ENCODE results near the gene IL34.
"Not testable (repeated sequence)": the region's sequence is repeated elsewhere in the genome, so short reads cannot be mapped to it uniquely, and the experiment has no call there.

The IL34 gene

GRCh38 chr16:70661918-70662641, 15.7 kb downstream of the IL34 start:
- FAIRE-seq = no peak
- no peak for DNase-seq (ENCODE audit: insufficient read length)
- TF ChIP-seq POLR2AphosphoS5 (IDR thresholded peaks at IDR 0.05; ENCODE audit: low read depth, low read length) (no peak), POLR2A (IDR thresholded peaks at IDR 0.05; ENCODE audit: low read depth, low read length) (no peak), TAF1 (IDR thresholded peaks at IDR 0.05; ENCODE audit: borderline replicate concordance, low read depth, low read length) (no peak)

- FAIRE-seq (no peak), DNase-seq (ENCODE audit: insufficient read length) (no peak)
- TF ChIP-seq POLR2A (IDR thresholded peaks at IDR 0.05; ENCODE audit: low read depth, low read length) = no peak
- TF ChIP-seq TAF1 (IDR thresholded peaks at IDR 0.05; ENCODE audit: borderline replicate concordance, low read depth, low read length) = no peak
- no peak for TF ChIP-seq POLR2AphosphoS5 (IDR thresholded peaks at IDR 0.05; ENCODE audit: low read depth, low read length)
Observed at GRCh38 chr16:70662991-70663523, 16.7 kb downstream of the IL34 start.

- DNase-seq (ENCODE audit: insufficient read length) (no peak), FAIRE-seq (no peak)
- TF ChIP-seq POLR2AphosphoS5 (IDR thresholded peaks at IDR 0.05; ENCODE audit: low read depth, low read length) (no peak), POLR2A (IDR thresholded peaks at IDR 0.05; ENCODE audit: low read depth, low read length) (no peak), TAF1 (IDR thresholded peaks at IDR 0.05; ENCODE audit: borderline replicate concordance, low read depth, low read length) (no peak)
Observed at GRCh38 chr16:70663524-70664324, 17.4 kb downstream of the IL34 start.

GRCh38 chr16:70664325-70665112, 18.2 kb downstream of the IL34 start:
- no peak for FAIRE-seq
- TF ChIP-seq TAF1 (IDR thresholded peaks at IDR 0.05; ENCODE audit: borderline replicate concordance, low read depth, low read length) (no peak), POLR2AphosphoS5 (IDR thresholded peaks at IDR 0.05; ENCODE audit: low read depth, low read length) (no peak)
- no peak for DNase-seq (ENCODE audit: insufficient read length)

GRCh38 chr16:70665113-70665694, 18.8 kb downstream of the IL34 start:
- no peak for DNase-seq (ENCODE audit: insufficient read length)
- no peak for FAIRE-seq
- no peak for TF ChIP-seq POLR2AphosphoS5 (IDR thresholded peaks at IDR 0.05; ENCODE audit: low read depth, low read length)
- no peak for TF ChIP-seq POLR2A (IDR thresholded peaks at IDR 0.05; ENCODE audit: low read depth, low read length)
- TF ChIP-seq TAF1 (IDR thresholded peaks at IDR 0.05; ENCODE audit: borderline replicate concordance, low read depth, low read length) = no peak

- no peak for FAIRE-seq
- DNase-seq (ENCODE audit: insufficient read length) = no peak
- no peak for TF ChIP-seq TAF1 (IDR thresholded peaks at IDR 0.05; ENCODE audit: borderline replicate concordance, low read depth, low read length)
- no peak for TF ChIP-seq POLR2A (IDR thresholded peaks at IDR 0.05; ENCODE audit: low read depth, low read length)
- no peak for TF ChIP-seq POLR2AphosphoS5 (IDR thresholded peaks at IDR 0.05; ENCODE audit: low read depth, low read length)
Observed at GRCh38 chr16:70665806-70666735, 19.7 kb downstream of the IL34 start.

GRCh38 chr16:70670175-70670574, 23.8 kb downstream of the IL34 start:
- FAIRE-seq (no peak), DNase-seq (ENCODE audit: insufficient read length) (no peak)
- TF ChIP-seq POLR2A (IDR thresholded peaks at IDR 0.05; ENCODE audit: low read depth, low read length) (no peak), TAF1 (IDR thresholded peaks at IDR 0.05; ENCODE audit: borderline replicate concordance, low read depth, low read length) (no peak), POLR2AphosphoS5 (IDR thresholded peaks at IDR 0.05; ENCODE audit: low read depth, low read length) (no peak)

GRCh38 chr16:70670938-70671337, 24.6 kb downstream of the IL34 start:
- FAIRE-seq; DNase-seq (ENCODE audit: insufficient read length): not testable (repeated sequence)

- no peak for TF ChIP-seq POLR2AphosphoS5 (IDR thresholded peaks at IDR 0.05; ENCODE audit: low read depth, low read length)
- TF ChIP-seq POLR2A (IDR thresholded peaks at IDR 0.05; ENCODE audit: low read depth, low read length) = no peak
- no peak for TF ChIP-seq TAF1 (IDR thresholded peaks at IDR 0.05; ENCODE audit: borderline replicate concordance, low read depth, low read length)
- FAIRE-seq (no peak), DNase-seq (ENCODE audit: insufficient read length) (no peak)
Observed at GRCh38 chr16:70674221-70675014, 28.1 kb downstream of the IL34 start.
